Panc1 (cell line): ENCODE measurements around the gene SLC12A9.

Source experiments
- CTCF ChIP-seq: fragments of 450-650 bp; IDR thresholded peaks from 2 replicates; pipeline ENCODE4 v1.5.1; 2017; ENCODE audit warnings: mild to moderate bottlenecking
- POLR2AphosphoS5 ChIP-seq: IDR thresholded peaks from 2 replicates; pipeline ENCODE4 v1.6.1; 2012; ENCODE audit warnings: mild to moderate bottlenecking, low read depth, low read length, moderate library complexity
- SIN3A ChIP-seq: IDR thresholded peaks from 2 replicates; pipeline ENCODE4 v1.6.1; 2012; ENCODE audit warnings: low read depth, mild to moderate bottlenecking, low read length, moderate library complexity, borderline replicate concordance; ENCODE audit not compliant: insufficient read depth
- TCF7L2 ChIP-seq: IDR thresholded peaks from 2 replicates; pipeline ENCODE4 v1.6.1; 2011; ENCODE audit warnings: mild to moderate bottlenecking, low read depth, low read length, inconsistent platforms
- TF ChIP-seq, protein P1 (sequence below), 2 experiments: IDR thresholded peaks; 2 replicates each; pipeline ENCODE4 v1.6.1; 2011 to 2012; ENCODE audit warnings: low read depth in 2 of 2, control low read depth in 1 of 2, low read length in 1 of 2, mild to moderate bottlenecking in 1 of 2, moderate library complexity in 1 of 2; ENCODE audit not compliant: insufficient read depth in 1 of 2

DNA sequence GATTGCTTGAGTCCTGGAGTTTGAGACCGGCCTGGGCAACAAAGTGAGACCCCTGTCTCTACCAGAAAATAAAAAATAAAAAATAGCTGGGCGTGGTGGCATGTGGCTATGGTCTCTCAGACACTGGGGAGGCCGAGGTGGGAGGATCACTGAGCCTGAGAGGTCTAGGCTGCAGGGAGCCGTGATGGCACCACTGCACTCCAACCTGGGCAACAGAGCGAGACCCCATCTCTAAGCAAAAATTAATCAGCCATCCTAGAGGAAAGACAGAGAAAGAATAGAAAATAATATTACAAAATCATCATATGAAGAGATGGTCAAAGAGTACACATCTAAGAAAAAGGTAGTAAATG, 20.3 kb upstream of the SLC12A9 start:
- TF ChIP-seq CTCF (no peak), POLR2AphosphoS5 (no peak), SIN3A (no peak), TCF7L2 (no peak)
- TF ChIP-seq, protein P1, sequence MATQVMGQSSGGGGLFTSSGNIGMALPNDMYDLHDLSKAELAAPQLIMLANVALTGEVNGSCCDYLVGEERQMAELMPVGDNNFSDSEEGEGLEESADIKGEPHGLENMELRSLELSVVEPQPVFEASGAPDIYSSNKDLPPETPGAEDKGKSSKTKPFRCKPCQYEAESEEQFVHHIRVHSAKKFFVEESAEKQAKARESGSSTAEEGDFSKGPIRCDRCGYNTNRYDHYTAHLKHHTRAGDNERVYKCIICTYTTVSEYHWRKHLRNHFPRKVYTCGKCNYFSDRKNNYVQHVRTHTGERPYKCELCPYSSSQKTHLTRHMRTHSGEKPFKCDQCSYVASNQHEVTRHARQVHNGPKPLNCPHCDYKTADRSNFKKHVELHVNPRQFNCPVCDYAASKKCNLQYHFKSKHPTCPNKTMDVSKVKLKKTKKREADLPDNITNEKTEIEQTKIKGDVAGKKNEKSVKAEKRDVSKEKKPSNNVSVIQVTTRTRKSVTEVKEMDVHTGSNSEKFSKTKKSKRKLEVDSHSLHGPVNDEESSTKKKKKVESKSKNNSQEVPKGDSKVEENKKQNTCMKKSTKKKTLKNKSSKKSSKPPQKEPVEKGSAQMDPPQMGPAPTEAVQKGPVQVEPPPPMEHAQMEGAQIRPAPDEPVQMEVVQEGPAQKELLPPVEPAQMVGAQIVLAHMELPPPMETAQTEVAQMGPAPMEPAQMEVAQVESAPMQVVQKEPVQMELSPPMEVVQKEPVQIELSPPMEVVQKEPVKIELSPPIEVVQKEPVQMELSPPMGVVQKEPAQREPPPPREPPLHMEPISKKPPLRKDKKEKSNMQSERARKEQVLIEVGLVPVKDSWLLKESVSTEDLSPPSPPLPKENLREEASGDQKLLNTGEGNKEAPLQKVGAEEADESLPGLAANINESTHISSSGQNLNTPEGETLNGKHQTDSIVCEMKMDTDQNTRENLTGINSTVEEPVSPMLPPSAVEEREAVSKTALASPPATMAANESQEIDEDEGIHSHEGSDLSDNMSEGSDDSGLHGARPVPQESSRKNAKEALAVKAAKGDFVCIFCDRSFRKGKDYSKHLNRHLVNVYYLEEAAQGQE (IDR thresholded peaks at IDR 0.05; ENCODE audit: insufficient read depth in 1 of 2, low read depth in 2 of 2, low read length in 1 of 2), result no peak
